Caki2 (cell line): ENCODE results near the gene ASIP. TPM values are rescaled to one million over a fixed set of nuclear protein-coding genes. Genes with fewer than 3 reads are reported as not detected.
A peak's percentile ranks its signal among the peaks of the same experiment; 100 is the strongest.
"Not testable (repeated sequence)": the region's sequence is repeated elsewhere in the genome, so short reads cannot be mapped to it uniquely, and the experiment has no call there.

Source experiments
- DNase-seq: peaks from one replicate; pipeline ENCODE4 v3.0.0-alpha.2; 2015; ENCODE audit warnings: low read depth
- in situ Hi-C: cut with HindIII; loops from 2 replicates; pipeline ENCODE4 v1.10.0; 2016; ENCODE audit warnings: low sequenced_read_pairs, low pct_unique_long_range_greater_than_20kb, mixed read lengths
- total RNA-seq: library from RNA; depleted of rRNA; stranded (reverse); fragments of >200 nt; shearing (Covaris generic); gene quantifications from 2 replicates; pipeline ENCODE4 v1.2.3, GENCODE V29; 2014; ENCODE audit warnings: low replicate concordance

Gene ASIP
- total RNA-seq, 1 experiment from 2014 or later, result not detected

DNA sequence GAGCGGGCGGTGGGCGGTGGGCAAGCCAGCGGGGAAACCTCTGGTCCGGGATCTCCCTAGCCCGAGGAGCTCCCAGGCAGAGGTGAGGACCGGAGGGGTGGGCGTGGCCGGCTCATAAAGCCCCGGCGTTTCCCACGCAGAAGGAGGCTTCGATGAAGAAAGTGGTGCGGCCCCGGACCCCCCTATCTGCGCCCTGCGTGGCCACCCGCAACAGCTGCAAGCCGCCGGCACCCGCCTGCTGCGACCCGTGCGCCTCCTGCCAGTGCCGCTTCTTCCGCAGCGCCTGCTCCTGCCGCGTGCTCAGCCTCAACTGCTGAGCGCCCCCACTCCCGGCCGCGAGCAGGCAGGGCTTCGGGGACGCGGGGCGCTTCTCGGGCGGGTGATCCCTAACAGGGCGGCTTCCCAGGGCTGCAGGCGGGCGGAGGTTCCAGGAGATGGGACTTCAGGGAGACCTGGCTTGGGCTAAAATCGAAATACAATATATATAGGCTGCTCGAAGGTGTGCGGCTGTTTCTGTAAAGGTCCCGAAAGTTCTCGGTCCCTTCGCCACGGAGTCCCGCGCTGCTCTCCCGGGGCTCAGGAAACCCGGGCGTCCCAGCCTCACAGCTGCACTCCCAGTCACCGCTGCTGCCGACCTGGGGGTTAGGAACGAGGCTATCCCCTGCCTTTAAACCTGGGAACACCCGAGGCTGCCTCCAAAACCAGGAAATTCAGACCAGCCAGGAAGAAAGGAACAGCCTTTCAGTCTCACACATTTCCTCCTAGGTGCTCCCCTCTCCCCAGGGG lies 27.8 kb downstream of the ASIP start:
- no peak for DNase-seq
- in situ Hi-C loops, result no loop called here

- no peak for DNase-seq
- in situ Hi-C loops, result no loop called here
Observed at GRCh38 chr20:34269996-34270627, 28.9 kb downstream of the ASIP start.

- no peak for DNase-seq
- in situ Hi-C loops, result no loop called here
Observed at GRCh38 chr20:34271956-34272355, 30.7 kb downstream of the ASIP start.

DNA sequence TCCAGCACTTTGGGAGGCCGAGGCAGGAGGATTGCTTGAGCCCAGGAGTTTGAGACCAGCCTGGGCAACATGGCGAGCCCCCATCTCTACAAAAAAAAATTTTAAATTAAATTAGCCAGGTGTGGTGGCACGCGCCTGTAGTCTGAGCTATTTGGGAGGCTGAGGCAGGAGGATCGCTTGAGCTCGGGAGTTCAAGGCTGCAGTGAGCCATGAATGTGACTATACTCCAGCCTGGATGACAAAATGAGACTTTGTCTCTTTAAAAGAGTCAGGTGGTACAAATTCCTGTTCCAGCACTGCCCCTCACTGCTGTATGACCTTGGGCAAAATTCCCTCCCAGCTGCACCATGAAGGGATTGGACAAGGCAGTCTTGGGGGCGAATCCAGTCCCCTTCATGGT lies 33.5 kb downstream of the ASIP start:
- in situ Hi-C loops, result no loop called here
- no peak for DNase-seq

GRCh38 chr20:34281177-34281576 lies 40.0 kb downstream of the ASIP start:
- in situ Hi-C loops, result no loop called here

DNA sequence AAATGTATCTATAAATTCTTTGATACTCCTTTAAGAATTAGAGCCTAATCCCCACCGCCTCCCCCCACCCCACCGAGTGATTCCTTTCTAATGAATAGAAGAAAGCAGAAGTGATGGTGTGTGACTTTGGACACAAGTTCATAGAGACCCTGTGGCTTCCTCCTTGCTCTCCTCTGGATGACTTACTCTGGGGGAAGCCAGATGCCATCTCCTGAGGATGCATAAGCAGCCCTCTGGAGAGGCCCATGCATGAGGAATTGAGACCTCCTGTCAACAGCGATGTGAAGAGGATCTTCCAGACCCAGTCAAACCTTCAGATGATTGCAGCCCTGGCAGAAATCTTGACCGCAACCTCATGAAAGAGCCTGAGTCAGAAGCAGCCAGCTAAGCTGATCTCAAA lies 40.8 kb downstream of the ASIP start:
- DNase-seq, result no peak
- in situ Hi-C loops, result no loop called here

More at GRCh38 chr20:34281177-34281576, 40.0 kb downstream of the ASIP start:
- no peak for DNase-seq

DNA sequence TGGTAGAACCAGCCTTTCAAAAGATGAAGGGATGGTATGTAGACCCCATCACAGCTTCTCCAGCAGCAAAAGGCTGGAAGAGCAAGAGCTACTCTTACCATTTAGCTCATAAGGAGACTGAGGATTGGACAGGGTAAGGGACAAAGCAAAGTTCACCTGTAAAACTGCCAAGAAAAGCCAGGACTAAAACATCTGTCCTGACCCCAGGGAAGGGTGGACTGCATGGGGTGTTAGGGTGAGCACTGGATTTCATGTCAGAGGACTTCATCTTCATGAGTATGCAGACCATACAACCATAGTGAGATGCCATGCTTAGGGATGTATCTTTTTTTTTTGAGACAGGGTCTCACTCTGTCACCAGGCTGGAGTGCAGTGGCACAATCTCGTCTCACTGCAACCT lies 42.6 kb downstream of the ASIP start:
- no peak for DNase-seq
- in situ Hi-C loops, result no loop called here

- no peak for DNase-seq
- in situ Hi-C loops, result no loop called here
Observed at GRCh38 chr20:34285450-34285849, 44.2 kb downstream of the ASIP start.

GRCh38 chr20:34287500-34287899 lies 46.3 kb downstream of the ASIP start:
- DNase-seq, in situ Hi-C loops: not testable (repeated sequence)

GRCh38 chr20:34290471-34290870 lies 49.2 kb downstream of the ASIP start:
- no peak for DNase-seq
- in situ Hi-C loops, result no loop called here

- no peak for DNase-seq
- in situ Hi-C loops, result no loop called here
Observed at GRCh38 chr20:34292496-34292895, 51.3 kb downstream of the ASIP start.

DNA sequence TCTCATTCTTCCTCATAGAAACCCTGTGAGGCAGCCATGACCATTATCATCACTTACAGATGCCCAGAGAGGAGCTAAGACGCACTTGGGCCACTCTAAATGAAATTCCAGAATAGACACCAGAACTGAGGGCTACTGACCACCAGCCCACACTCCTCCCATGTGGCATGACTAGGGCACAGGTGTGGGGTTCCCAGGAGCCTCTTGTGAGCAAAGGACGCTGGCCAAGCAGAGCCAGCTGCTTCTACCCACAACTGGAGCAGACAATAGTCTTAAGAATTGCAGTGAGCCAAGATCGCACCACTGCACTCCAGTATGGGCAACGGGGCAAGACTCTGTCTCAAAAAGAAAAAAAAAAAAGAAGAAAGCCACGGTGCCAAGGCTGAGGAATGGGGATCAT lies 51.9 kb downstream of the ASIP start:
- in situ Hi-C loops, result no loop called here
- no peak for DNase-seq

GRCh38 chr20:34293589-34293988 lies 52.4 kb downstream of the ASIP start:
- no peak for DNase-seq
- in situ Hi-C loops, result no loop called here

DNA sequence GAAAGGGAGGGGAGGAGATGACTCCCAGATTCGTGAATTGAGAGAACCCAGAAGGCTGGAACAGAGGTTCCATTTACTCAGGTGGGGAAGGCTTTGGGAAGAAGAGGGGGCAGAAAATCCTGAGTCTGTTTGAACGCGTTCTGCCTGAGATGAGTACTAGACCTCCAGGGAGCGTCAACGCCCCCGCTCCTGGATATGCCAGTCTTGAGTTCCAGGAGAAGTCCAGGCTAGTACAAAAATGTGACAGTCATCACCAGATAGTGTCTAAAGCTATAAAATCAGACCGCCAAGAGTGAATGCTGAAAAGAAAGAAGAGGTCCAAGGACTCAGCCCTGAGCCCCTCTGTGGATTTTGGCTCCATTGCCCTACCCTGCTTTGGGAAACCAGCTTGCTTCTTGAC lies 53.3 kb downstream of the ASIP start:
- in situ Hi-C loops, result no loop called here
- no peak for DNase-seq

DNA sequence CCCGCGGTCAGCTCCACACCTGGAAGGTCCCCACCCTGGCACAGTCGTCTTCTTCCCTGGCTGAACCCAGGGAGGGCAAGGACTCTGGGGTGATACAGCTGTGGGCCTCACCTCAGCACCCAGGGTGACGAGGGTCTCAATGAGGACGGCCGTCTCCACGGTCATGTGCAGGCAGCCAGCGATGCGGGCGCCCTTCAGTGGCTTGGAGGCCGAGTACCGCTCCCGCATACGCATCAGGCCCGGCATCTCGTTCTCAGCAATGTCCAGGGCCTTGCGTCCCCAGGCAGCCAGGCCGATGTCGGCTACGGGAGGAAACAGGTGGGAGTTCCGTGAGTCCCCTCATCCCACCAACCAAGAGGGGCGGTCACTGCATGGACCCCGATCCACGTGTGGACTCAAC lies 54.1 kb downstream of the ASIP start:
- in situ Hi-C loops, result no loop called here
- DNase-seq, result no peak

- in situ Hi-C loops, result no loop called here
- DNase-seq, result no peak
Observed at GRCh38 chr20:34296468-34296867, 55.2 kb downstream of the ASIP start.

DNA sequence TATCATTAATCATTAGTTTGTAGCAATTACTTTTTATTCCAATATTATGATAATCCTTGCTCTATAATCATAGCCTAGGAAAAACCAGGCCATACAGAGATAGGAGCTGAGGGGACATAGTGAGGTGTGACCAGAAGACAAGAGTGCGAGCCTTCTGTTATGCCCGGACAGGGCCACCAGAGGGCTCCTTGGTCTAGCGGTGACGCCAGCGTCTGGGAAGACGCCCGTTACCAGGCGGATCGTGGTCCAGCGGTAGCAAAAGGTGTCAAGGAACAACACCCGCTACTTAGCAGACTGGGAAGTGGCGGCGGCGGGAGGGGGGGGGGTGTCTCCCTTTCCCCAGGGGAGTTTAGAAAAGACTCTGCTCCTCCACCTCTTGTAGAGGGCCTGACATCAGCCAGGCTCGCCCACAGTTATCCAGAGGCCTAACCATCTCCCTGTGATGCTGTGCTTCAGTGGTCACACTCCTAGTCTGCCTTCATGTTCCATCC lies 57.1 kb downstream of the ASIP start:
- DNase-seq, in situ Hi-C loops: not testable (repeated sequence)

DNA sequence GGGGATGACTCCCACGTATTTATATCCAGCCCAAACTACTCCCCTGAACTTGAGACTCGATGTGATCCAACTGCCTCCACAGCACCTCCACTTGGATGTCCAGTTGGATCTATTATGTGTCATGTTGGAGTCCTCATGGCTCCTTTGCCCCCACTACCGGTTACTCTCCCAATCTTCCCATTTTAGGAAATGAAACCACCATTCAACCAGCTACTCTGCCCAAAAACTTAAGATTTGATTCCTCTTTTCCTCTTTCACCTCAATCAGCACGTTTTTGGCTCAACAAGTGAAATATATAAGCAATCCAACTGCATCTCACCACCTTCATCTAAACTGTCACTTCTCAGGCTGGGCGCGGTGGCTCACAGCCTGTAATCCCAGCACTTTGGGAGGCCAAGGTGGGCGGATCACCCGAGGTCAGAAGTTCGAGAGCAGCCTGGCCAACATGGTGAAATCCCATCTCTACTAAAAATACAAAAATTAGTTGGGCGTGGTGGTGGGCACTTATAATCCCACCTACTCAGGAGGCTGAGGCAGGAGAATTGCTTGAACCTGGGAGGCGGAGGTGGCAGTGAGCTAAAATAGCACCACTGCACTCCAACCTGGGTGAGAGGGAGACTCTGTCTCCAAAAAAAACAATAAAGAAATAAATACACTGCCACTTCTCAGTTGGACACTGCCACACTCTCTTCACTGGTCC lies 58.5 kb downstream of the ASIP start:
- no peak for DNase-seq
- in situ Hi-C loops, result no loop called here

DNA sequence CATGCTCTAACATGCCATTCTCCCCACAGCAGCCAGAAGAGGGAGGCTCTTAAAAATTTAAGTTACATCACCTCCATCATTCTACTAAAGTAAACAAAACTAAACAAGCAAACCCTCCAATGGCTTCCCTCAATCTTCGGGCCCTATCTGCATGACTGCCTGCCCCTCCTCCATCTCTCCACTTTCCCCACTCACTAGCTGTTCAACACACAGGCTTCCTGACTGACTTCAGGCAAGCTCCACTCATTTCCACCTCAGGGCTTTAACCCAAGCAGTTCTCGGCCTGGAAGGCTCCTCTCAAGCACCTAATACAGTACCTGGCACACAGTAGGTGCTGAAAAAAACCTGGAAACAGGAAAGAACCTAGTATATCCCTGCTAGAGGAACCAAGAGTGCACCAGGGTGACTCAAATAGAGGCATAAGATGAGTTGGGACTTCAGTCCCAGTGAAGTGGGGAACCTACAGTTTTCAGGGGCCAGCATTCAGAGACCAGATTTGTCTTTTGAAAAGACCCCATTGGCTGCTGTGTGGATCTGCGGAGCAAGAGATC lies 59.1 kb downstream of the ASIP start:
- peak; percentile 85 for DNase-seq
- in situ Hi-C loops, result no loop called here
